H1 (cell line): Measurements from ENCODE around the gene CWH43. TPM values are rescaled to one million over a fixed set of nuclear protein-coding genes. Genes with fewer than 3 reads are reported as not detected.

Source experiments
- CTCF ChIA-PET: fragments of 300-600 bp; sonication (Branson Sonifier 250); formaldehyde crosslinking; loops from one replicate; lab custom pipeline; 2021; ENCODE audit not compliant: partially characterized antibody; lab: Charles Lee
- POLR2A ChIA-PET: fragments of 300-600 bp; sonication (Branson Sonifier 250); formaldehyde crosslinking; loops from one replicate; lab custom pipeline; 2021; ENCODE audit warnings: inconsistent platforms; ENCODE audit not compliant: partially characterized antibody; lab: Charles Lee
- DNase-seq, 2 experiments: peaks; one replicate each; pipeline versions ENCODE4 v3.0.0 to v3.0.0-alpha.2; 2010 to 2022; ENCODE audit warnings: low spot score in 2 of 2, low read depth in 1 of 2, mixed read lengths in 1 of 2
- FAIRE-seq: peaks from 2 replicates; lab custom pipeline; 2011; peaks lifted over from hg19 to GRCh38; lab: Jason Lieb, UNC
- H2AFZ ChIP-seq: 2 replicates; pipeline ENCODE4 v1.8.1; 2012; ENCODE audit warnings: low read length, inconsistent platforms
- H2AK5ac ChIP-seq: 2 replicates; pipeline ENCODE4 v1.6.1; 2013; ENCODE audit warnings: low read depth, low read length
- H2BK120ac ChIP-seq: replicated peaks from 2 replicates; pipeline ENCODE3; 2013; ENCODE audit warnings: low read depth, low read length, inconsistent platforms
- H2BK12ac ChIP-seq: 2 replicates; pipeline ENCODE4 v1.6.1; 2013; ENCODE audit warnings: low read depth, low read length
- H2BK15ac ChIP-seq: 2 replicates; pipeline ENCODE4 v1.6.1; 2013; ENCODE audit warnings: low read length
- H2BK20ac ChIP-seq: 2 replicates; pipeline ENCODE4 v1.6.1; 2013; ENCODE audit warnings: low read length
- H2BK5ac ChIP-seq: 2 replicates; pipeline ENCODE4 v1.6.1; 2013; ENCODE audit warnings: low read depth, low read length
- H3K14ac ChIP-seq: 2 replicates; pipeline ENCODE4 v1.6.1; 2013; ENCODE audit warnings: inconsistent platforms; ENCODE audit not compliant: insufficient read length
- H3K18ac ChIP-seq: 2 replicates; pipeline ENCODE4 v1.6.1; 2013; ENCODE audit warnings: low read length; ENCODE audit errors: extremely low read depth
- H3K23ac ChIP-seq: 2 replicates; pipeline ENCODE4 v1.6.1; 2013; ENCODE audit warnings: inconsistent platforms; ENCODE audit not compliant: insufficient read length
- H3K23me2 ChIP-seq: 2 replicates; pipeline ENCODE4 v1.6.1; 2013; ENCODE audit warnings: low read depth, low read length
- H3K27ac ChIP-seq: 2 replicates; pipeline ENCODE4 v1.6.1; 2011; ENCODE audit warnings: low read depth, low read length, inconsistent platforms
- H3K27me3 ChIP-seq, 4 experiments: replicated peaks in 1 of 4; 1 replicate in 1 of 4; 2 replicates in 3 of 4; pipeline versions ENCODE4 v1.6.1 to v1.8.1; 2011 to 2013; ENCODE audit warnings: low read length in 3 of 4, mild to moderate bottlenecking in 3 of 4, inconsistent platforms in 2 of 4, mixed read lengths in 2 of 4, moderate library complexity in 1 of 4; ENCODE audit not compliant: control insufficient read depth in 3 of 4, insufficient read depth in 3 of 4; ENCODE audit errors: extremely low read depth in 1 of 4
- H3K36me3 ChIP-seq, 4 experiments: 2 replicates each; pipeline versions ENCODE4 v1.6.1 to v1.8.1; 2011 to 2013; ENCODE audit warnings: mild to moderate bottlenecking in 4 of 4, low read length in 3 of 4, moderate library complexity in 2 of 4, control low read depth in 1 of 4, inconsistent platforms in 1 of 4; ENCODE audit not compliant: insufficient read depth in 4 of 4, control insufficient read depth in 2 of 4
- H3K4ac ChIP-seq: replicated peaks from 2 replicates; pipeline ENCODE3; 2013; ENCODE audit warnings: low read length, low read depth, mixed read lengths, inconsistent platforms; ENCODE audit not compliant: insufficient read length
- H3K4me1 ChIP-seq, 4 experiments: replicated peaks in 1 of 4; 1 replicate in 1 of 4; 2 replicates in 3 of 4; pipeline versions ENCODE4 v1.6.1 to v1.8.1; 2011 to 2013; ENCODE audit warnings: low read length in 3 of 4, inconsistent platforms in 2 of 4, mixed read lengths in 1 of 4; ENCODE audit not compliant: insufficient read depth in 4 of 4, control insufficient read depth in 3 of 4
- H3K4me2 ChIP-seq, 2 experiments: 2 replicates each; pipeline versions ENCODE4 v1.6.1 to v1.8.1; 2011 to 2013; ENCODE audit warnings: low read depth in 2 of 2, low read length in 2 of 2, control low read depth in 1 of 2, inconsistent platforms in 1 of 2, mild to moderate bottlenecking in 1 of 2; ENCODE audit not compliant: insufficient read depth in 1 of 2
- H3K4me3 ChIP-seq, 4 experiments: fragments of 200-600, 300-600 bp in 1 of 4; sonication (generic), shearing (Covaris generic), sonication (Bioruptor Twin) in 1 of 4; 2 replicates each; pipeline versions ENCODE4 v1.5.1 to v1.8.1; 2011 to 2016; ENCODE audit warnings: low read length in 4 of 4, low read depth in 3 of 4, control low read depth in 2 of 4, inconsistent platforms in 2 of 4, mild to moderate bottlenecking in 2 of 4, mixed read lengths in 1 of 4, moderate library complexity in 1 of 4; ENCODE audit not compliant: insufficient read depth in 2 of 4; ENCODE audit errors: extremely low read depth in 1 of 4
- H3K56ac ChIP-seq: replicated peaks from 2 replicates; pipeline ENCODE3; 2013; ENCODE audit warnings: low read depth, mild to moderate bottlenecking, mixed read lengths, low read length, inconsistent platforms; ENCODE audit not compliant: insufficient read length
- H3K79me1 ChIP-seq: 2 replicates; pipeline ENCODE4 v1.6.1; 2013; ENCODE audit warnings: low read depth, low read length, control low read depth
- H3K79me2 ChIP-seq, 2 experiments: 2 replicates each; pipeline versions ENCODE4 v1.6.1 to v1.8.1; 2012 to 2013; ENCODE audit warnings: low read length in 2 of 2, mild to moderate bottlenecking in 2 of 2, inconsistent platforms in 1 of 2; ENCODE audit not compliant: insufficient read depth in 2 of 2, control insufficient read depth in 1 of 2
- H3K9ac ChIP-seq, 4 experiments: replicated peaks in 1 of 4; 1 replicate in 1 of 4; 2 replicates in 3 of 4; pipeline versions ENCODE4 v1.6.1 to v1.8.1; 2011 to 2013; ENCODE audit warnings: low read depth in 3 of 4, low read length in 3 of 4, control low read depth in 2 of 4, mild to moderate bottlenecking in 2 of 4, moderate library complexity in 2 of 4, inconsistent platforms in 1 of 4; ENCODE audit errors: extremely low read depth in 1 of 4
- H3K9me3 ChIP-seq, 2 experiments: 2 replicates each; pipeline versions ENCODE4 v1.6.1 to v1.8.1; 2012 to 2013; ENCODE audit warnings: mild to moderate bottlenecking in 2 of 2, moderate library complexity in 2 of 2, control low read depth in 1 of 2, inconsistent platforms in 1 of 2, low read depth in 1 of 2, low read length in 1 of 2, mixed read lengths in 1 of 2; ENCODE audit not compliant: insufficient read depth in 2 of 2
- H4K20me1 ChIP-seq, 2 experiments: replicated peaks in 1 of 2; 2 replicates each; pipeline versions ENCODE3 to v1.8.1; 2011 to 2013; ENCODE audit warnings: inconsistent platforms in 2 of 2, low read length in 2 of 2, mild to moderate bottlenecking in 1 of 2; ENCODE audit not compliant: insufficient read depth in 2 of 2, control insufficient read depth in 1 of 2
- H4K5ac ChIP-seq: 2 replicates; pipeline ENCODE4 v1.6.1; 2013; ENCODE audit warnings: low read length, low read depth, mixed read lengths, inconsistent platforms; ENCODE audit not compliant: insufficient read length
- H4K8ac ChIP-seq: 2 replicates; pipeline ENCODE4 v1.8.0; 2013; ENCODE audit warnings: mild to moderate bottlenecking, moderate library complexity, low read length, inconsistent platforms; ENCODE audit not compliant: insufficient read depth; ENCODE audit errors: extremely low read depth
- H4K91ac ChIP-seq: replicated peaks from 2 replicates; pipeline ENCODE3; 2013; ENCODE audit warnings: low read length, mixed read lengths, inconsistent platforms; ENCODE audit not compliant: insufficient read length
- BACH1 ChIP-seq: IDR thresholded peaks from 2 replicates; pipeline ENCODE4 v1.6.1; 2012; ENCODE audit warnings: low read length, improper control_type of control experiment
- GTF2F1 ChIP-seq: IDR thresholded peaks from 2 replicates; pipeline ENCODE4 v1.6.1; 2012; ENCODE audit warnings: low read depth, low read length, improper control_type of control experiment, borderline replicate concordance
- JUND ChIP-seq: IDR thresholded peaks from 2 replicates; pipeline ENCODE4 v1.6.1; 2011; ENCODE audit warnings: mild to moderate bottlenecking, improper control_type of control experiment, low read length
- PHF8 ChIP-seq: fragments of 200-600 bp; sonication (generic); conservative IDR thresholded peaks from 2 replicates; pipeline ENCODE4 v1.7.1; 2012; ENCODE audit warnings: low read depth, mild to moderate bottlenecking, inconsistent platforms, low read length, moderate library complexity
- RXRA ChIP-seq: IDR thresholded peaks from 2 replicates; pipeline ENCODE4 v1.6.1; 2011; ENCODE audit warnings: low read depth, mild to moderate bottlenecking, low read length, moderate library complexity; ENCODE audit not compliant: insufficient read depth
- SAP30 ChIP-seq: fragments of 300-600 bp; sonication (generic); IDR thresholded peaks from 2 replicates; pipeline ENCODE4 v1.7.1; 2012; ENCODE audit warnings: low read length, moderate library complexity, mild to moderate bottlenecking, inconsistent platforms; ENCODE audit not compliant: insufficient read depth, insufficient replicate concordance
- SP2 ChIP-seq: IDR thresholded peaks from 2 replicates; pipeline ENCODE4 v1.6.1; 2012; ENCODE audit warnings: mild to moderate bottlenecking, low read length, inconsistent platforms
- TEAD4 ChIP-seq: IDR thresholded peaks from 2 replicates; pipeline ENCODE4 v1.6.1; 2012; ENCODE audit warnings: low read depth, low read length, inconsistent platforms, mixed read lengths
- WGBS, 2 experiments: shearing (Covaris generic) in 1 of 2; methylation state at CpG; one replicate each; pipeline versions ENCODE4 v1.1.6 to v1.1.7; 2013 to 2015; ENCODE audit warnings: low lambda C conversion rate in 2 of 2, mixed read lengths in 2 of 2, inconsistent platforms in 1 of 2, low coverage in 1 of 2, missing lambda C conversion rate in 1 of 2; ENCODE audit not compliant: insufficient replicate concordance in 2 of 2, insufficient coverage in 1 of 2, insufficient read length in 1 of 2; ENCODE audit errors: extremely low coverage in 1 of 2, missing lambda C conversion rate in 1 of 2; 5-methylcytosine and 5-hydroxymethylcytosine counted together
- polyA plus RNA-seq, 7 experiments: library from polyadenylated mRNA; depleted of rRNA in 3 of 7; stranded (reverse) in 5 of 7; unstranded in 2 of 7; fragments of >200 nt in 5 of 7; fragments of 200-250 nt in 2 of 7; gene quantifications; 1 replicate in 5 of 7; 2 replicates in 1 of 7; 4 replicates in 1 of 7; pipeline versions ENCODE4 v1.2.1 to v1.2.3, GENCODE V29; 2011 to 2013; ENCODE audit warnings: missing spikeins in 2 of 7, mixed read lengths in 2 of 7
- total RNA-seq: library from RNA; stranded (reverse); fragmentation: NEBNext Ultra II Directional; extraction: Animal tissue kit (Norgen Biotek cat#: 25700); gene quantifications from 2 replicates; pipeline ENCODE4 v1.2.1, GENCODE V29; 2021

CWH43 gene
- total and polyA plus RNA-seq, 2 of the 8 experiments (the other 6 are each of a cell fraction or from before 2014, with no cell fraction given) = not detected

- Histone ChIP-seq H4K91ac (no peak overlapping the region), H3K4me3 (no peak overlapping the region), H3K18ac (no peak overlapping the region), H2BK15ac (no peak overlapping the region), H3K4me2 (no peak overlapping the region), H2BK20ac (no peak overlapping the region), H2BK120ac (no peak overlapping the region), H2BK12ac (no peak overlapping the region), H3K79me2 (no peaks in the 10 kb centered on the region), H3K14ac (no peak overlapping the region), H3K27ac (no peak overlapping the region), H3K23ac (no peak overlapping the region), H2AK5ac (no peak overlapping the region), H3K4ac (no peak overlapping the region), H2BK5ac (no peak overlapping the region), H3K27me3 (no peaks in the 10 kb centered on the region), H4K20me1 (no peaks in the 10 kb centered on the region), H3K23me2 (no peaks in the 10 kb centered on the region), H3K56ac (no peak overlapping the region), H3K4me1 (peaks cover 0 to 3% (median under 1%) of the 10 kb centered on the region in 4 experiments; a peak in 2 of 7 replicates), H3K9me3 (no peaks in the 10 kb centered on the region), H3K79me1 (no peaks in the 10 kb centered on the region), H3K9ac (no peak overlapping the region), H3K36me3 (no peaks in the 10 kb centered on the region), H4K8ac (no peak overlapping the region), H2AFZ (no peak overlapping the region), H4K5ac (no peak overlapping the region)
- ChIA-PET CTCF (interaction anchor here (0.7 to 11.1 kb wide), 16 partner anchors 11 to 505 kb away, joined by 3 to 101 read pairs (median 4); no protein-coding TSS in a partner anchor), POLR2A (interaction anchor here (0.6 kb wide), 2 partner anchors 62 to 149 kb away, joined by 3 read pairs; no protein-coding TSS in a partner anchor)
- WGBS, 2 experiments = 7% methylated on average over 5 of the region's 5 CpGs; no CpG with 5 or more reads in 1 of the 2 experiments
- DNase-seq (peak; percentile 27 to 64), FAIRE-seq (peak; percentile 88)
- TF ChIP-seq BACH1 = 0 out of 2 replicates have a peak, but pooled peaks have one; percentile 11
- TF ChIP-seq TEAD4 = no peak
- no peak for TF ChIP-seq RXRA
- no peak for TF ChIP-seq GTF2F1
- TF ChIP-seq PHF8 = no peak
- TF ChIP-seq SP2 = no peak
- TF ChIP-seq JUND = 0 out of 2 replicates have a peak, but pooled peaks have one; percentile 14
- TF ChIP-seq SAP30 = no peak
These were observed 22.9 kb upstream of the CWH43 start for GRCh38 chr4:48963042-48963679.
